ENCODE results near the gene CSNK1A1L. TPM values are rescaled to one million over a fixed set of nuclear protein-coding genes. Genes with fewer than 3 reads are reported as not detected.
A peak's percentile ranks its signal among the peaks of the same experiment; 100 is the strongest.

The CSNK1A1L gene
- polyA plus RNA-seq, 1 experiment = not detected

- Histone ChIP-seq H3K36me3 (ENCODE audit: control insufficient read depth, insufficient read depth, low read length) (no peaks in the 10 kb centered on the region), H3K27me3 (ENCODE audit: control insufficient read depth, insufficient read depth, low read length) (no peaks in the 10 kb centered on the region; the same call in 1 of the 2 replicates), H3K4me3 (ENCODE audit: low read depth, low read length) (no peak overlapping the region)
- no peak for DNase-seq (ENCODE audit: low read depth)
- CTCF ChIA-PET = interaction anchor here (1.8 kb wide), 1 partner anchor 10 kb away, joined by 4 read pairs; no protein-coding TSS in a partner anchor
- no peak for TF ChIP-seq CTCF (IDR thresholded peaks at IDR 0.05; ENCODE audit: insufficient read depth, low read depth, low read length)
- POLR2A ChIA-PET = no interaction called here
Observed at GRCh38 chr13:37085606-37086005, 19.9 kb downstream of the CSNK1A1L start.

- Histone ChIP-seq H3K4me3 (ENCODE audit: low read depth, low read length) (no peak overlapping the region), H3K27me3 (ENCODE audit: control insufficient read depth, insufficient read depth, low read length) (no peaks in the 10 kb centered on the region), H3K36me3 (ENCODE audit: control insufficient read depth, insufficient read depth, low read length) (no peaks in the 10 kb centered on the region)
- DNase-seq (ENCODE audit: low read depth) = no peak
- POLR2A ChIA-PET = no interaction called here
- CTCF ChIA-PET = interaction anchor here (0.6 kb wide), 1 partner anchor 526 kb away, joined by 3 read pairs; no protein-coding TSS in a partner anchor
- TF ChIP-seq CTCF (IDR thresholded peaks at IDR 0.05; ENCODE audit: insufficient read depth, low read depth, low read length) = no peak
Observed at GRCh38 chr13:37076818-37077217, 28.6 kb downstream of the CSNK1A1L start.

- DNase-seq (ENCODE audit: low read depth) = no peak
- CTCF ChIA-PET = interaction anchor here (1.0 to 2.4 kb wide), 4 partner anchors 11 to 543 kb away, joined by 3 to 9 read pairs (median 4); no protein-coding TSS in a partner anchor
- no peak for TF ChIP-seq CTCF (IDR thresholded peaks at IDR 0.05; ENCODE audit: insufficient read depth, low read depth, low read length)
- Histone ChIP-seq H3K27me3 (ENCODE audit: control insufficient read depth, insufficient read depth, low read length) (no peaks in the 10 kb centered on the region), H3K36me3 (ENCODE audit: control insufficient read depth, insufficient read depth, low read length) (no peaks in the 10 kb centered on the region), H3K4me3 (ENCODE audit: low read depth, low read length) (no peak overlapping the region)
- POLR2A ChIA-PET = no interaction called here
Observed at GRCh38 chr13:37075164-37075563, 30.3 kb downstream of the CSNK1A1L start.

- TF ChIP-seq CTCF (IDR thresholded peaks at IDR 0.05; ENCODE audit: insufficient read depth, low read depth, low read length) = peak; percentile 32; the same call in 1 of the 2 replicates
- ChIA-PET POLR2A (no interaction called here), CTCF (interaction anchor here (0.7 to 2.4 kb wide), 4 partner anchors 11 to 616 kb away, joined by 3 to 9 read pairs (median 4); no protein-coding TSS in a partner anchor)
- no peaks in the 10 kb centered on the region for H3K27me3 ChIP-seq (ENCODE audit: control insufficient read depth, insufficient read depth, low read length)
- peak; percentile 8 for DNase-seq (ENCODE audit: low read depth)
- H3K36me3 ChIP-seq (ENCODE audit: control insufficient read depth, insufficient read depth, low read length) = no peaks in the 10 kb centered on the region
- no peak overlapping the region for H3K4me3 ChIP-seq (ENCODE audit: low read depth, low read length)
Observed at GRCh38 chr13:37074703-37075102, 30.8 kb downstream of the CSNK1A1L start.

- no peak for TF ChIP-seq CTCF (IDR thresholded peaks at IDR 0.05; ENCODE audit: insufficient read depth, low read depth, low read length)
- DNase-seq (ENCODE audit: low read depth) = no peak
- H3K36me3 ChIP-seq (ENCODE audit: control insufficient read depth, insufficient read depth, low read length) = no peaks in the 10 kb centered on the region
- POLR2A ChIA-PET = no interaction called here
- no peaks in the 10 kb centered on the region for H3K27me3 ChIP-seq (ENCODE audit: control insufficient read depth, insufficient read depth, low read length)
- H3K4me3 ChIP-seq (ENCODE audit: low read depth, low read length) = no peak overlapping the region
- CTCF ChIA-PET = no interaction called here
Observed at GRCh38 chr13:37072024-37072423, 33.4 kb downstream of the CSNK1A1L start.
